CD1c-positive myeloid dendritic cell (primary cell): ENCODE measurements around the gene CP.

Experiments used
- DNase-seq: peaks from one replicate; pipeline ENCODE4 v3.0.0-alpha.2; 2016; ENCODE audit errors: extremely low spot score

CP gene

GRCh38 chr3:149186219-149186618 lies 35.4 kb downstream of the CP start:
- no peak for DNase-seq

- no peak for DNase-seq
Measured at GRCh38 chr3:149181182-149181581, 40.4 kb downstream of the CP start.

GRCh38 chr3:149180057-149180573 lies 41.5 kb downstream of the CP start:
- DNase-seq = peak; percentile 80

GRCh38 chr3:149179220-149179619 lies 42.4 kb downstream of the CP start:
- peak; percentile 9 for DNase-seq

GRCh38 chr3:149177122-149177521 lies 44.5 kb downstream of the CP start:
- DNase-seq = no peak

GRCh38 chr3:149174901-149175300 lies 46.7 kb downstream of the CP start:
- no peak for DNase-seq

GRCh38 chr3:149170672-149171071 lies 51.0 kb downstream of the CP start:
- DNase-seq = no peak

- no peak for DNase-seq
Measured at GRCh38 chr3:149167898-149168297, 53.7 kb downstream of the CP start.

GRCh38 chr3:149163066-149163465 lies 58.6 kb downstream of the CP start:
- no peak for DNase-seq

GRCh38 chr3:149162007-149162406 lies 59.6 kb downstream of the CP start:
- DNase-seq = no peak

- no peak for DNase-seq
Measured at GRCh38 chr3:149160754-149161300, 60.8 kb downstream of the CP start.

GRCh38 chr3:149153402-149153801 lies 68.2 kb downstream of the CP start:
- no peak for DNase-seq

- no peak for DNase-seq
Measured at GRCh38 chr3:149152420-149152819, 69.2 kb downstream of the CP start.

- DNase-seq = no peak
Measured at GRCh38 chr3:149151843-149152242, 69.8 kb downstream of the CP start.

GRCh38 chr3:149150436-149150835 lies 71.2 kb downstream of the CP start:
- no peak for DNase-seq

GRCh38 chr3:149145974-149146373 lies 75.7 kb downstream of the CP start:
- peak; percentile 92 for DNase-seq

- peak; percentile 87 for DNase-seq
Measured at GRCh38 chr3:149145356-149145755, 76.3 kb downstream of the CP start.

- DNase-seq = peak; percentile 78
Measured at GRCh38 chr3:149142682-149143081, 78.9 kb downstream of the CP start.

- DNase-seq = no peak
Measured at GRCh38 chr3:149134575-149134974, 87.1 kb downstream of the CP start.

- no peak for DNase-seq
Measured at GRCh38 chr3:149131589-149131988, 90.0 kb downstream of the CP start.

GRCh38 chr3:149129326-149130205 lies 92.1 kb downstream of the CP start, which contains the start of gene HPS3:
Gene HPS3 (plus strand): TSS chr3:149129638. CDS start chr3:149129724, 86 bp downstream.
- DNase-seq = peak; percentile 98

GRCh38 chr3:149128821-149129220 lies 92.8 kb downstream of the CP start:
- DNase-seq = no peak
